HG02588 (cell line): ENCODE measurements around the gene NRXN3.
"Not testable (repeated sequence)": the region's sequence is repeated elsewhere in the genome, so short reads cannot be mapped to it uniquely, and the experiment has no call there.

Experiments
- ATAC-seq: cut with Tn5 transposase; IDR thresholded peaks from one replicate; pipeline ENCODE4 v1.9.1; 2021; ENCODE audit warnings: mild to moderate bottlenecking, moderate library complexity; ENCODE audit not compliant: unreplicated experiment

The NRXN3 gene

DNA sequence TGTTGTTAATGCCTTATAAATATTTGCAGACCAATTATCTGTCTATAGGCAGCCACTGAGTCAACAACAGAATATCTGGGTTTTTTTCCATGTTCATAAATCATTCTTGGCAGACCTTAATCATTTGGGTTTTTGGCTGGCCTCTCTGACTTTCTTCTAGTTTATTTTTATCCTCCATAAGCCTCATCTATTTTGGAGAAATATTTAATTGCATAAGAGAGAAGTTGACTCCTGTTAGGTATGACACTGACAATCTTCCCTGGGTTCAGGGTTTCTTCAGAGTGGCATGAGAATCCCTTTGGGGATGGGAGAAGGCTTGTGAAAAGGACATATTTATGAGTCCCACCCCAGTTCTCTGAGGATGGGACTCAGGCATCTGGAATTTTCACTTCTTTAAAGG is 299.8 kb downstream of the NRXN3 start:
- ATAC-seq = no peak

DNA sequence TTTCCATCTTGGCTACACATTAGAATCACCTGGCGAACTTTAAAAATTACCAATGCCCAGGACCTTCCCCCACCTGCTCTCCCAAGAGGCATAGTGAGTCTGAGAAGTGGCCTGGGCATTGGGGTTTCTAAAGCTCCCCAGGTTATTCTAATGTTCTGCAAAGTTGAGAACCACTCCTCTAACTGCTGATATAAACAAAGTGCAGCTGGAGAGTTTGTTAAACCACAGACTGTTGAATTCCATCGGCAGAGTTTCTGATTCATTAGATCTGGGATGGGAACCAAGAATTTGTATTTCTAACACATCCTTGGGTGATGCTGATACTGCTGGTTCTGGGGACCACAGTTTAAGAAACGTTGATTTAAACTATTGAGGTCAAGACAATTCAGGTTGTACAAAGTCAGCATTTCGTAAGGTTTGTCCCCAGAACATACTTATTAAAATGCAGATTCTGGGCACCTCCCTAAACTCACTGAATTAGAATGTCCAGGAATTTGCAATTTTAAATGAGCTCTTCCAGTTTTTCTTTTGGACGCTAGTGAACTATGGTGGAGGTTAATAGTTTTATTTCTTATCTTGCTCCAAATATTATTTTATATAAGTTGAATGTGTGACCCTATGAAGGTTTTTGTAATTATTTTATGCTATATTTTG is 309.1 kb downstream of the NRXN3 start:
- no peak for ATAC-seq

DNA sequence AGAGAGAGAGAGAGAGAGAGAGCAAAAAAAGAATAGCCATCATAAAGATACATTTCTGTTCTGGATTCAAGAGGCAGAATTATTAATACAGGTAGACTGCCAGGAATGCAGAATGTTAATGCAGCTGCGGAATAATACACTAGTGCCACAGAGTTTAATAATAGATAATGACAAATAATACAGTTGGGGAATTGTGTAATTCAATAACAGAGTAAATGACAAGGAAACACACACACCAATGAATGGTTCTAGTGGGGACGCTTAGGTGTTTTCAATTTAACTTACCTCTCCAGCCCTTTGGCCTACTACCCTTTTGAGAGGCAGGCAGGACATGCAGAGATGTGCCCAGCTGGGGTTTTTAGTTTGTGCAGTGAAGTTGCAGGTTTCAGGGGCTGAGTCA is 313.9 kb downstream of the NRXN3 start:
- no peak for ATAC-seq

DNA sequence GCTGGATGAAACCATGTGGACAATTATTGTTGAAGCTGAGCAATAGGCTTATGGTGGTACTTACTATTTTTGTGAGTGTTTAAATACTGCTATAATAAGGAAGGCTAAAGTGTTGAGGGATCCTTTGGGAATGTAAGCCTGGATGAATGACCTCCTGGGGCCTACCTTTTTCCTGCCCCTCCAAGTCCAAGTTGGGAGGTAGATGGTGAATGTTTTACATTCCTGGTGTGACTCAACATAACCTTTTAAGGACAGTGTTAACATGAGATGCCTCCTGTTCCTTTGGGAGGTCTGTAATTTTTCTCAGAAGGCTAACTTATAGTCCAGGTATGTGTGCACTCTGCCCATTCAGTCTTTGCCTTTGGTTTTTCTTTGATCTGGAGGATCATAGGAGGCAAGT is 315.9 kb downstream of the NRXN3 start:
- no peak for ATAC-seq

DNA sequence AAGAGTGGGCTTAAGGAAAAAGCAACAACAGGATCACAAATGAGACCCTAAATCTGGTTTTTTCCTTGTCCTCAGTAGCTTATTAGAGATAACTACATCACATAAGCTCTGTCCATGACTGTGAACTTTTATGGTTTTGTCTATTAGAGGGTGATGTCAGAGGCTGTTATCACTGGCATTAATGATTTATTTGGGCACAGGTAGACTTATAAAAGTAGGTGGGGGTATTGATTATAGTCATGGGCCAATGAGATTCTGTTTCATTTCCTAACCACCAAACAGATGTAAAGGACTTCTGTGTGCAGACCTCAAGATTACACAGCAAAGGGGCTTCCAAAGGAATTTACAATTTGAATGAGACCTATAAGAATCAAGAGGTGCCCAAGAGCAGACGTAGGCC is 316.4 kb downstream of the NRXN3 start:
- ATAC-seq = no peak

DNA sequence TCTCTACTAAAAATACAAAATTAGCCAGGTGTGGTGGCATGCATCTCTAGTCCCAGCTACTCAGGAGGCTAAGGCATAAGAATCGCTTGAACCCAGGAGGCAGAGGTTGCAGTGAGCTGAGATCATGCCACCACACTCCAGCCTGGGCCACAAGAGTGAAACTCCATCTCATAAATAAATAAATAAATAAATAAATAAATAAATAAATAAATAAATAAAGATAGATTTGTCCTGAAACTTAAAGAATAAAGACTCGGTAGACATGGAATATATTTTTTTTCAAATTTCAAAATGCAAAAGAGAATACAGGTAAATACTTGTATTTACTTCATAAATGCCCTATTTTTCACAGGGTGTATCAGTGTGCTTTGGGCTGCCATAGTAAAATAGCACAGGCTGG is 317.4 kb downstream of the NRXN3 start:
- ATAC-seq = not testable (repeated sequence)

DNA sequence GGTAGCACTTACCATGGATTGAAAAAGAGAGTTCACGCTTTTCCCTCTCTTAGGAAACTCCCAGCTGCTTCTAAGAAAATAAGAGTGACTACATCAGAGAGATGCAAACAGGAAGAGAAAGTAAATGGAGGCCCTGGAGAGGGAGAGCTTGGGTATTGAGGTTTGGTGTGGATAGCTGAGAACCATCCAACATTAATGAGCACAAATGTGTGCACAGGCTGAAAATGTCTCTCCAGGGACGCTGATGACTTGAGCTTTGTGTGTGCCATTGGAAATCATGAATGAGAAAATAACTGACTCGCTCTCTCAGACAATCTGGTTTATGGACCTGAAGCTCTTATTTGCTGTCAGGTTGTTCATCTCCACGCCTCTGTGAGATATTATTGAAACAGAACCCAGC is 318.8 kb downstream of the NRXN3 start:
- no peak for ATAC-seq

DNA sequence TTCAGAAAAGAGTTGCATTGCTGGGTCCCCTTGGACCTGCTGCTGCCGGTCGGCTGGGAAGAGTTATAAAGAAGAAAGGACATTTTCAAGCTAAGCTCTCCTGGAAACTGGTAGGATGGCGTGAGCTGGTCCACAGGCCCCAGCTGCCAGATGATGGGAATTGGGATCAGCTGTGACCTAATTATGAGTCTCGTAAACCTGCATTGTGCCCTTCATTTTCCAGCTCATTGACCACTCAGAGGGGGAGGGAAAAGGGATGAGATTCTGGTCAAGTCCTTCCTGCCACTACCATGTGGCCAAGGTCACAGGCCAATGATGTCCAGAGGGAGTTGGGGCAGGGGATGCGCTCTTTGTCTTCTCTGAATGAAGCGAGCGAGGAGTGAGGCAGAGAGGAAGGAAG is 320.9 kb downstream of the NRXN3 start:
- no peak for ATAC-seq

DNA sequence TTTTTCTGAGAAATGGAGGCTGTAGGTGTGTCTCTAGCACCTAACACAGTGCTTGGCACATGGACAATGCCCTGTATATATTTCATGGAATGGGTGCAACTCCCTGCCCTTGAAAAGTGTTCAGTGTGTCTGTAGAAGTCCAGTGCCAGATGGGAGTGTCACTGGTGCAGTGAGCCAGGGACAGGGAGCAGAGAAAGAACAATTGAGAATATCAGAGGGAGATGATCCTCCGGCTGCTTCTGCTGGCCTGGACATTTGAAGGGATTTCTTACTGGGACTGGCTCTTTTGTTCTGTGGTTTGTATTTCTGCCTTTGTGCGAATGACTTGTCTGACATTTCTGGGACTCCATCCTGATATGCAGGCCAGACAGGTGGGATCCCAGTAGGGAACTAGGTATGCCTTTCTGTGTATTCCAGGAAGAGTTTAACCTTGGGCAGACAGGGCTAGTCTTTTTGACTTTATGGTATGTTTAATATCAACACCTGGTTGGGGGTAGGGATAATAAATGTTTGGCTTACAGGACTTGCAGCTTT is 328.0 kb downstream of the NRXN3 start:
- no peak for ATAC-seq

DNA sequence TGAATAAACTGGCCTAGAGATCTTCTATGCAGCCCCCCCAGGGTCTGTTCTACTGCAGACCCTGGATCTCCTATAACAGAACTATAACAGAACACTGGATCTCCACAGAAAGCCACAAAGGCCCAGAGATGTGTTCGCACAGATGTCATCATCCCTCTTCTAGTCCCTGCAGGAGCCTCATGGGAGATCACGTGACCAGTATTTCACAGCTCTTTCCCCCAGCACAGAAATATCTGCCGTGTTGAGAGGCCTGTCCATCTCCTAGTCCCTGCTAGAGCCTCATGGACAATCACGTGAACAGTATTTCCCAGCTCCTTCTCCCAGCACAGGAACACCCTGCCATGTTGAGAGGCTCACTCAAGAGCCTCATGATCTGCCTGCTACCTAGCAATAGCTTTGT is 331.7 kb downstream of the NRXN3 start:
- ATAC-seq = no peak

DNA sequence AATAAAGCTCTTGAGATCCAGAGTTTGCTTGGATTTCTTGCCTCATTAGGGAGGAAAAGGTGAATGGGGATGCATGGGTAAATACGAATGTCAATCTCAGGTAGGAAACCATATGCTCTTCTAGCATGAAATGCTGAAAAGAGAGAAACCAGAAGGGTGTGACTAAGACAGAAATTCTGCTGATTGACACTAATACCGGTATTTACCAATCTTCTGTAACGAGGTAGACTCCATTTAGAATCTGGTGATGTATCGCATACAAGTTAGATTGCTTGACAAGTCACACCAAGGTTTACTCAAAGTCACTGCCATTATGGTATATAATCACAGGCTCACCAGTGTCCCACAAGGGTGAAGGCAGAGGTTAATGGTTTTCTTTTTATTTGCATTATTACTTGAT is 337.9 kb downstream of the NRXN3 start:
- no peak for ATAC-seq

DNA sequence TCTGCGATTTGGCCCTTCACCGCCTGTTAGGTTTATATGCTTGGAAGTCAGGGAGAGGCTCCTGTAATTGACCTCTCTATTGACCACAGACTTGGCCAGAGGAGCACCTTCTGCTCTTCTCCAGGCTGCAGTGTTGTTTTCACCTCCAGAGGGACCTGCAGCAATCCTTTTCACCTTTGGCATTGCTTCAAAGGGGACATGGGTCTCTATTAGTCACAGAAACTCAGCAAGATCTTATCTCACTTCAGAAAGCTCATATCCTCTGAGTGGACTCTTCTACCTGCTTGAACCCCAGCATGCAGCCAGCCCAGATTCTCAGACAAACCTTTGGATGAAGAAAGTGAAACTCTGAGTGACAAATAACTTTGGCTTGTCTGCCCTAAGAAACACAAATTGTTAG is 339.3 kb downstream of the NRXN3 start:
- no peak for ATAC-seq

DNA sequence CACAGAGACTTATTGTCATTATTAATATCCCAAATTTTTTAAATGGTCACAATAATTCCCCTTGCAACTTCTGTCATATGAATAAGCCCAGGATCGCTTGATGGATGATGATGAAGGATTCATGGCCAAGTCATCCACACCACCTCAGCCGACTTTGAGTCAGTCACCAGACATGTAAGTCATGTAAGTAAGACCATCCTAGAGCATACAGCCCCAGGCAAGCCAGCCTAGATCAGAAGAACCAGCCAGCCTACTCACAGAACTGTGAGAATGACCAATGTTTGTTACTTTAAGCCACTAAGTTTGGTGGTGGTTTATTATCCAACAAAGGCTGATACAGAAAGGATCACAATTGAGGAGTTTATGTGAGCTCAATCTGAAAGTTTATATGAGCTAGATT is 341.8 kb downstream of the NRXN3 start:
- ATAC-seq = no peak

DNA sequence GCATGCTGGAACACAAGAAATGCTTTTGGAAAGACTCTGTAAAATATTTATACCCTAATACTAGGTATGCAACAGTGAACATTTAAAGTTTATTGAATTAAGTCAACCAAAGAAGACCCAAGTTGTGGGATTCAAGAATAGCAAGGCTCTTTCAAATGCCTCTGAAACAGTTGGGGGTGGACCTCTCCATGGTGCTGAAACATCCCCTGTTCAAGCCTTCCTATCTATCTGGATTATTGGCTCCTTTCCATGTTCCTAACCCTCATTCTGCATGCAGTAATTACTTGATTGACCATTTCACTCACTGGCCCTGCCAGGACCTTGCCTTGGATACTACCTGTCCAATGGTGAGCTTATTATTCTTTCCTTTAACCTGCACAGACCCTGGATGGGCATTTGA is 349.7 kb downstream of the NRXN3 start:
- ATAC-seq = no peak

DNA sequence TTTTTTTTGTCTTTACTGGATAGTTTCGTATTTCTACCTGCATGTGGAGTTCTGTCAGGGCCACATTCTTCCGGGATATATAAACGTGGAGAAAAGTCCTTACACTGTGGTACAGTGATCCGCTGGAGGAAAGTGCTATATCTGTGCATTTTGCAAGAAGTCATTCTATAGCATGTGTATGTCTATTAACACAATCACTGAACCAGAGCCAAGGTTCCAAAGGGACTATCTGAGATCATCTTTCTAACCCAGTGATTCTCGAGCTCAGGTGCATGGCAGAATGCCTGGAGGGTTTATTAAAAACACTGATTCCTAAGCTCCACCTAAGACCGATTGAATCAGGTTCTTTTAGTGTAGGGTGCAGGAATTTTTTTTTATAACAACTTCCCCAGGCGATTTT is 354.0 kb downstream of the NRXN3 start:
- ATAC-seq = no peak

DNA sequence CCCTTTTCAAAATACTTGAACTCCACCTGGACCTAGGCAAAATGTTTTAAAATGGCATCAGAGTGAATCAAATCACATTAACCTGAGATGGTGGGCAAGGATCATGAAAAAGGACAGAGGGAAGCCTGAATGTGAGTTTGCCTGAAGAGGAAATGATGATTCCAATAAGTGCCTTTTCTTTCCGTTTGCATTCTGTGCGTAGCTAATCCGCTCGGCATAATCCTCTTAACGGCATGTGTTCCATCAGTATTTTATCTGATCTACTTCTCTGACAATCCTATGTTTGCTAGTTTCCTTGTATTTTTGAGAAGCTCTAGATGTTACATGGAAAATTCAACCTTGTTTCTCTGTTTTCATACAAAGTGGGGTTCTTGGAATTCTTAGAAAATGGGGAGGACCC is 354.6 kb downstream of the NRXN3 start:
- ATAC-seq = no peak

DNA sequence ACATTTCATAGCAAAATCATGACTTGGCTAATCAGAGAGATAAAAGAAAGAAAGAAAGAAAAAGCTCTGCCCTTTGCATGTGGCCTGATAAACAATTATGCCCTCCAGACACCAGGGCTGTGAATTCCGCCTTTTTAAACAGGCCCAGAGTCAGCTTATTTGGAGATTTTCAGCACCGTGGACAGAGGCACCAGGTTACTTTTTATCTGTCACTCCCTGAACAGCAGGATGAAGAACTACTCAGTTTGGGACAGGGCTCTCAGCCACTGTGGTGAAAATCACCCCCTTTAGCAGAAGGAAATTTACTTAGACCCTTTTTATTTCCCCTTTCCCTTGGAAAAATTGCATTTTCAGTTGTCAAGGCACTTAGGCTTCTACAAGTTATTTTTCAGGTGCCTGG is 359.9 kb downstream of the NRXN3 start:
- no peak for ATAC-seq

DNA sequence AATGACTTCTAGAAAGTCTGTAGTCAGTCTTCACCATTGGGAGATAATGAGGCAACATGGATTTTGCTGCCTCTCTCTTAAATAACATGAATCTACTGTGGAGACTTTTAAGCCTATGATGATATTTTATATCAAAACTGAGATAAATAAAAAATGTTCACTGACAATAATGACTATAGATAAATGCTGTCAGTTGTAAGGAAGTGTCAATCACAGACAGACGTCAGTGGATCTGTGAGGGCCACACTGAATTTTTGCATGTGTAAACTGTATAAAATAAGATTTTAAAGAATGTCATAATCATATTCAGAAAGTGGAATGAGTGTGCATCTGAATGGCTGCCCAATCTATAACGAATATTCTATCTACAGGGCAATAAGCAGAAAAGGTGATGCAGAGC is 364.0 kb downstream of the NRXN3 start:
- ATAC-seq = no peak

DNA sequence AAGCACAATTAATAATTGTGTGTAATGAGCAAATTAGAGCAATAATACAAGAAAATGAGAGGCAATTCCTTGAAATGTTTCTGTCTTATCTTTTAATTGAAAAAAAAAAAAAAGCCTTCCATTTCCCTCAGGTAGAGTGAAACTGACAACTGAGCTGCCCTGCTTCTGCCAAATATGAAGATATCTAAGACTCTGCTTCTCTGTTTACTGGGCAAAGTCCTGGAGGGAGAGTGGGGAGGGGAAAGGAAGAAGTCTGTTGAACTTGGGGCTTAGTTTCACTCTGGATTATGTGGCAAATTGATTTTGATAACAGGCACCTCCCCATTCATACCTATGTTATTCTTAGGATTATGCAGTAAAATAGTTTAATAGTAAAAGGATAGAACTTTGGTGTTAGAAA is 364.9 kb downstream of the NRXN3 start:
- no peak for ATAC-seq

DNA sequence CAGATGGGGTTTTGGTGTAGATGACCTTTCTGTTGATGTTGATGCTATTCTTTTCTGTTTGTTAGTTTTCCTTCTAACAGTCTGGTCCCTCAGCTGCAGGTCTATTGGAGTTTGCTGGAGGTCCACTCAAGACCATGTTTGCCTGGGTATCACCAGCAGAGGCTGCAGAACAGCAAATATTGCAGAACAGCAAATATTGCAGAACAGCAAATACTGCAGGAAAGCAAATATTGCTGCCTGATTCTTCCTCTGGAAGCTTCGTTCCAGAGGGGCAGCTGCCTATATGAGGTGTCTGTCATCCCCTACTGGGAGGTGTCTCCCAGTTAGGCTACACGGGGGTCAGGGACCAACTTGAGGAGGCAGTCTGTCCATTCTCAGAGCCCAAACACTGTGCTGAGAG is 371.6 kb downstream of the NRXN3 start:
- not testable (repeated sequence) for ATAC-seq

DNA sequence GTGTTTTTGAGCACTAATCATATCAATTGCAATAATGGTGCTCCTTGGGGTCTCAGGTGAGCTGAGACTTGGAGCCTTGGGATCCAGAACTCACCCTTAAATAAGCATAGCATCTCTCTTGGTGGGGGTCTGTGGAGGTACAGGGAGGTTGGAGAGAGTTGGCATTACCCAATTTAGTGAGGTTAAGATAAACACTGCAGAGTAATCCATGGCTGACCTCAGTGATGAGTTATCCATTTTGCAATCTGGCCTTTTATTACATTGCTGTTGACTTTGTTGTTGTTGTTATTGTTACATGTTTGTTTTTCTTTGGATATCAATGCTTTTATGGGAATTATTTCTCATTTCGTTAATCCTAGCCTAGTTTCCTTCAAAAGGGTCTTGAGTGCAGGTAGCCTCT is 373.3 kb downstream of the NRXN3 start:
- ATAC-seq = no peak

DNA sequence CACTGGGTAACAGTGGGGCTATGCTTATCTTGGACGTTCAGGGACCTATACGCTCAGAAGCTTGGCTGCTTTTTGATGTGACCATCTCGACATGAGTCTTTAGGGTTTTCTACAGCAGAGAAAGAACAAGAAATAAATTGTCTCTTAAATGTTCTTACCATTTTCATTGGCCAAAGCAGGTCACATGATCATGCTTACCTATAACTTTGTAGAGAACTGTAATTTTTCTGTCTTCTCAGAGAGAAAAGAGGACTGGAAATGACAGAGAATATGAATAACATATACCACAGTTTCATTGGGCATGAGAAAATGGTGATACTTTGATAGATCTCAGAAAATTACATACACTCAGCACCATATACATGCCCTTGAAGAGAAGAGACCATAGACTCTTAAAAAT is 390.9 kb downstream of the NRXN3 start:
- no peak for ATAC-seq
